NCI-H1417 treated with DMSO at 0.1 percent for 48 hours (cell line): ENCODE results near the gene PFDN2.

Source experiments
- DNase-seq: peaks from one replicate; lab custom pipeline; 2025; lab: John Stamatoyannopoulos, UW

The PFDN2 gene

GRCh38 chr1:161117759-161118581 is at the start of gene PFDN2, which contains the start of gene NIT1:
PFDN2 (minus strand) TSS chr1:161118037; CDS start chr1:161118026, 11 bp downstream.
NIT1 (plus strand) TSS chr1:161118105; CDS start chr1:161118177, 72 bp downstream.
- DNase-seq: peak; percentile 6

- no peak for DNase-seq
Measured at GRCh38 chr1:161166669-161167548, 49.1 kb upstream of the PFDN2 start.

GRCh38 chr1:161165742-161166668 is 48.2 kb upstream of the PFDN2 start, which contains the start of gene PPOX:
PPOX (plus strand) TSS chr1:161166426; CDS start chr1:161166848, 422 bp downstream.
- DNase-seq: peak; percentile 89

GRCh38 chr1:161164901-161165610 is 47.2 kb upstream of the PFDN2 start:
- no peak for DNase-seq

- DNase-seq: no peak
Measured at GRCh38 chr1:161163793-161164192, 46.0 kb upstream of the PFDN2 start.

GRCh38 chr1:161162806-161163205 is 45.0 kb upstream of the PFDN2 start:
- no peak for DNase-seq

- no peak for DNase-seq
Measured at GRCh38 chr1:161162052-161162451, 44.2 kb upstream of the PFDN2 start.

- no peak for DNase-seq
Measured at GRCh38 chr1:161161652-161162051, 43.8 kb upstream of the PFDN2 start.

GRCh38 chr1:161160671-161161145 is 42.9 kb upstream of the PFDN2 start:
- no peak for DNase-seq

- no peak for DNase-seq
Measured at GRCh38 chr1:161159913-161160243, 42.0 kb upstream of the PFDN2 start.

- DNase-seq: peak; percentile 50
Measured at GRCh38 chr1:161159087-161159912, 41.5 kb upstream of the PFDN2 start, which contains the start of gene USP21. USP21 (plus strand) TSS chr1:161159500; CDS start chr1:161160641, 1,141 bp downstream.

GRCh38 chr1:161158316-161159010 is 40.6 kb upstream of the PFDN2 start:
- no peak for DNase-seq

- no peak for DNase-seq
Measured at GRCh38 chr1:161157867-161158266, 40.0 kb upstream of the PFDN2 start.

- peak; percentile 58 for DNase-seq
Measured at GRCh38 chr1:161153682-161154337, 36.0 kb upstream of the PFDN2 start, which contains the start of gene UFC1. UFC1 (plus strand) TSS chr1:161153978; CDS start chr1:161153998, 20 bp downstream.

GRCh38 chr1:161153176-161153575 is 35.3 kb upstream of the PFDN2 start:
- DNase-seq: no peak

- no peak for DNase-seq
Measured at GRCh38 chr1:161145832-161146231, 28.0 kb upstream of the PFDN2 start.

- DNase-seq: no peak
Measured at GRCh38 chr1:161140755-161141400, 23.0 kb upstream of the PFDN2 start.

- no peak for DNase-seq
Measured at GRCh38 chr1:161139766-161140165, 21.9 kb upstream of the PFDN2 start.
